Naive B cell (primary cell): ENCODE results near the gene DGKI. TPM values are rescaled to one million over a fixed set of nuclear protein-coding genes. Genes with fewer than 3 reads are reported as not detected.

Experiments used
- ATAC-seq, 2 donors: fragments of 150-1000 bp; cut with Tn5 transposase; 2 replicates each; pipeline ENCODE4 v1.10.0; 2021; ENCODE audit warnings: low read depth in 2 of 2, mild to moderate bottlenecking in 2 of 2, moderate library complexity in 2 of 2
- DNase-seq: peaks from one replicate; pipeline ENCODE4 v3.0.0; 2022
- H3K27ac Mint-ChIP-seq, 6 donors: one replicate each; pipeline ENCODE4 v1.8.0; 2020 to 2022; ENCODE audit warnings: mild to moderate bottlenecking in 6 of 6, mixed read lengths in 6 of 6, moderate library complexity in 5 of 6, inconsistent platforms in 2 of 6
- H3K27me3 Mint-ChIP-seq, 3 donors: one replicate each; pipeline ENCODE4 v1.8.0; 2021 to 2022; ENCODE audit warnings: mixed read lengths in 3 of 3, mild to moderate bottlenecking in 1 of 3
- H3K36me3 Mint-ChIP-seq, 2 donors: one replicate each; pipeline ENCODE4 v1.8.0; 2020 to 2022; ENCODE audit warnings: mixed read lengths in 2 of 2, inconsistent platforms in 1 of 2, mild to moderate bottlenecking in 1 of 2
- H3K4me1 Mint-ChIP-seq, 3 donors: one replicate each; pipeline ENCODE4 v1.8.0; 2020 to 2022; ENCODE audit warnings: mixed read lengths in 3 of 3, inconsistent platforms in 1 of 3, mild to moderate bottlenecking in 1 of 3, moderate library complexity in 1 of 3
- H3K4me3 Mint-ChIP-seq, 8 donors: one replicate each; pipeline ENCODE4 v1.8.0; 2020 to 2022; ENCODE audit warnings: mild to moderate bottlenecking in 8 of 8, mixed read lengths in 8 of 8, moderate library complexity in 8 of 8, inconsistent platforms in 2 of 8
- H3K9me3 Mint-ChIP-seq, 7 donors: one replicate each; pipeline ENCODE4 v1.8.0; 2020 to 2022; ENCODE audit warnings: mixed read lengths in 7 of 7, mild to moderate bottlenecking in 5 of 7, inconsistent platforms in 2 of 7, moderate library complexity in 1 of 7
- polyA plus RNA-seq, 6 donors: library from polyadenylated mRNA; unstranded; fragments of 300-500 nt; fragmentation: Illumina TruSeq; gene quantifications; one replicate each; pipeline ENCODE4 v1.2.3, GENCODE V29; 2021; ENCODE audit warnings: low read depth in 6 of 6

The DGKI gene
- polyA plus RNA-seq, 6 donors from 2014 or later, result not detected

DNA sequence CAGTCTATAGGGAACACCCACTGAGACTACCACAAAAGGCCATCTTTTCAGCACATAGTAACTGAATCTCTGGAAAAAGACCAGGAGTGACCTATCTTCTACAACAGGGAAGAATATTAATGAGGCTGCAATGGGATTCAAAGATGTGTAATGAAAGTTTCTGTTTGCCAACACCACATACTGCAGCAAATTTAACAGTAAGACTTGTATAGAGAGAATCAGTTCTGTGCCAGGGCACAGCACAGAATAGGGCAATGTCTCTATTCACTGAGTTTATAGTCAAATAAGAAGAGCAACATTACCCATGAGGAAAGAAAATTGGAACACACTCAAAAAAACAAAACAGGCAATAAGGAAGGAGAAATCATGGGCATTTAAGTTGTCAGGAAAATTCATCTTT lies 411.8 kb downstream of the DGKI start:
- Mint-ChIP-seq H3K9me3 (peaks cover 0 to 10% (median 3%) of the 10 kb centered on the region in 7 donors), H3K36me3 (no peaks in the 10 kb centered on the region), H3K4me3 (no peak overlapping the region), H3K27me3 (no peaks in the 10 kb centered on the region), H3K27ac (no peak overlapping the region), H3K4me1 (no peaks in the 10 kb centered on the region)
- ATAC-seq (no peak), DNase-seq (no peak)

DNA sequence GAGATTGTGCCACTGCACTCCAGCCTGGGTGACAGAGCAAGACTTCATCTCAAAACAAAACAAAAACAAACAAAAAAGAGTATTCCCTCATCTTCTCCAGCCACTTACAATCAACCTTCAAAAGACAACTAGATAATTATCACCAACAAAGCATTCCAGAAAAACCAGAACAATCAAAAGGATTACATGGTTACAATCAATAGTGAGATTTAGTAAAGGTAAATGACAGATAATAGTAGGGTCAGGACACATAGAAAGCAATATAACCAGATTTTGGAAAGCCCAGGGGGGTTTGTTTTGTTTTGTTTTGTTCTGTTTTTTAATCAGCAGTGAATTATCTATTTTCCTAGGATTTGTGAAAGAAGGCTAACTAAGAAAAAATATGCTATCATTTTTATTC lies 412.2 kb downstream of the DGKI start:
- H3K9me3 Mint-ChIP-seq, result peaks cover 0 to 10% (median 3%) of the 10 kb centered on the region in 7 donors
- H3K36me3 Mint-ChIP-seq, result no peaks in the 10 kb centered on the region
- DNase-seq (no peak), ATAC-seq (no peak)
- H3K27me3 Mint-ChIP-seq, result no peaks in the 10 kb centered on the region
- no peak overlapping the region for H3K27ac Mint-ChIP-seq
- no peaks in the 10 kb centered on the region for H3K4me1 Mint-ChIP-seq
- H3K4me3 Mint-ChIP-seq, result no peak overlapping the region

DNA sequence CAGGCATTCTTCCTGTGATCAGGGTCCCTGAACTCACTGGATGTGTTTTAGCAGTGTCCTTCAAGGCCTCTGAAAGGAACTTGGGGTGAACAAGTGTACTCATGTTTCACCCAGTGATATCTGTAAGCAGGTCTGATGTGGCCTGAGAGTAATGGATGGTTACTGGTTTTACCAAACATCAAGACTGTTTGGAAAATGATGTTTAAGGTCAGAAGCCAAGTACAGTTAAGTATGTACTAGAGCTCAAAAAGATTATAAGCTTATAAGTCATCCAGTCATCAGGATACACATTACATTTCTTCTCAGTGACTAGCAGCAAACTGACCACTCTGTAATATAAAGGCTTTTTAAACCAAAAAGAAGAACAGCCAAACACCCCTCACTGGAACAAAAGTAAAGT lies 423.5 kb downstream of the DGKI start:
- H3K4me1 Mint-ChIP-seq, result no peaks in the 10 kb centered on the region

DNA sequence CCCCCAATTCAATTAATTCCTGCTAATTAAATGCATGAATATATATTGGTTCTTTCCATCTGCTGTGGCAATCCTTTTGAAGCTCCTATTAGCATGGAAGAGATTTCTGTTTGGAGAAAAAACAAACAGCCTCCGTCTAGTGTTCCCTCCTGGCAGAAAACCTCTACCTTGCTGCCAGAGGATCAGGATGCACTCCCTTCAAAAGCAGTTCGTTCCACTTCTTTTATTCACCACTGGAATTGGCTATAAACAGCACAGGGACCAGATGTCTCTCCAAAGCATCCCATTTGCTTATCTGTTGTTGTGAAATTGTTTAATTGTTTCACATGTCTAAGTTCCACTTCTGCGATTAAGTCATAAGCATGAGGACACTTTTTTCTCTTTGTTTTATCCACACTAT lies 425.4 kb downstream of the DGKI start:
- no peak for DNase-seq
- Mint-ChIP-seq H3K9me3 (peaks cover 0 to 4% (median under 1%) of the 10 kb centered on the region in 7 donors), H3K4me1 (no peaks in the 10 kb centered on the region), H3K27ac (no peak overlapping the region), H3K36me3 (no peaks in the 10 kb centered on the region), H3K27me3 (no peaks in the 10 kb centered on the region), H3K4me3 (no peak overlapping the region)
- ATAC-seq, result no peak

More for the DNA sequence above, 423.5 kb downstream of the DGKI start:
- Mint-ChIP-seq H3K4me3 (no peak overlapping the region), H3K36me3 (no peaks in the 10 kb centered on the region), H3K9me3 (peaks cover 0 to 4% (median 2%) of the 10 kb centered on the region in 7 donors), H3K27ac (no peak overlapping the region), H3K27me3 (no peaks in the 10 kb centered on the region)
- ATAC-seq, result no peak
- DNase-seq, result no peak

DNA sequence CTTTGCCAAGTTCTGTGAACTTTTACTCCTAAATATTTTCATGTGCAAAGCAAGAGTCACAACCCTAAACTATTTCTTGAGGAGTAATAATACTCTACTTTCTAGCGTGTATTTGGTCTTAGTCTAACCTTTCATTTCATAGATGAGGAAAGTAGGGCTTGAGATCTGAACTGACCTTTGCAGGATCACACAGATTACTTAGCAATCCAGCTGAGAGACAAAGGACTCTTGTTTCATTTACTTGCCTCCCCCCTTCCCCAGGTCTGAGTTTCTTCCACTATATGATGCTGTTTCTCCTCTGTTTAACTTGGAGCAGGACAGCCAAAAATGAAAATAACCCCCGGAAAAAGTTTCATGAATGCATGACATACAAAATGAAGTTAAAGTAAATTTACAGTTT lies 427.9 kb downstream of the DGKI start:
- peaks cover 0 to 5% (median 0%) of the 10 kb centered on the region in 7 donors for H3K9me3 Mint-ChIP-seq
- ATAC-seq (no peak), DNase-seq (no peak)
- no peaks in the 10 kb centered on the region for H3K4me1 Mint-ChIP-seq
- H3K27ac Mint-ChIP-seq, result no peak overlapping the region
- H3K36me3 Mint-ChIP-seq, result no peaks in the 10 kb centered on the region
- H3K4me3 Mint-ChIP-seq, result no peak overlapping the region
- H3K27me3 Mint-ChIP-seq, result no peaks in the 10 kb centered on the region

DNA sequence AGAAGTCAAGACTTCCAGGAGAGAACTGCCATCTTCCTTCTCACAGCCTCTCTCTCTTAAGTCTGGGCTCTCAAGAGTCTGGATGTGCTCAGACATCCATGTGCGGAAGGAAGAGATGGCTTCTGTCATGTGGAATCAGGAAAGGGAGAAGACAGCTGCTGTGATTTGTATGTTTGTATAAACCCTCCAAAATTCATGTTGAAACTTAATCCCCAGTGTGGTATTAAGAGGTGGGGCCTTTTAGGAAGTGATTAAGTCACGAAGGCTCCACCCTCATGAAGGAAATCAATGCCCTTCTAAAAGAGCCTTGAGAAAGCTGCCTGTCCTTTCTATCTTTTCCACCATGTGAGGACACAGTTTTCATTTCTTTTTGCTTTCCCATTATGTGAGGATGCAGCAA lies 429.3 kb downstream of the DGKI start:
- Mint-ChIP-seq H3K36me3 (no peaks in the 10 kb centered on the region), H3K4me3 (no peak overlapping the region), H3K9me3 (peaks cover 0 to 8% (median 0%) of the 10 kb centered on the region in 7 donors), H3K27me3 (no peaks in the 10 kb centered on the region), H3K4me1 (no peaks in the 10 kb centered on the region), H3K27ac (no peak overlapping the region)
- DNase-seq (no peak), ATAC-seq (no peak)

DNA sequence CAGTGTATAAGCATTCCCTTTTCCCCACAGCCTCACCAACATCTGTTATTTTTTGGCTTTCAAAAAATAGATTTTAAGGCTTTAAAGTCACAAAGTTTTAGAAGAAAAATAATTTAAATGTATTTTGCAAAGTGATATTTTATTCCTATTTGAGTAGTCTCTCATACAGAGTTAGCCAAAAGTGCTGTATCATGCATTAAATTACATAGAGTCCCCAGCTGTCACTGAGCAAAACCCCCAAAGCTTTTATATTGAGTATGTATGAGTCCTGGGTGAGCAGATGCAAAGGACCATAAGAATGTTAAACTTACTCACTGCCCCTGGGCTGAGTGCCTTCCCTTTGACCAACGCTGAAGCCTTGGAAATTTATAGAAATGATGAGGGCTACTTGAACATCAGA lies 432.9 kb downstream of the DGKI start:
- Mint-ChIP-seq H3K27ac (no peak overlapping the region), H3K27me3 (no peaks in the 10 kb centered on the region), H3K4me1 (no peaks in the 10 kb centered on the region), H3K4me3 (no peak overlapping the region), H3K9me3 (peaks cover 0 to 8% (median 3%) of the 10 kb centered on the region in 7 donors), H3K36me3 (no peaks in the 10 kb centered on the region)
- DNase-seq (no peak), ATAC-seq (no peak)

DNA sequence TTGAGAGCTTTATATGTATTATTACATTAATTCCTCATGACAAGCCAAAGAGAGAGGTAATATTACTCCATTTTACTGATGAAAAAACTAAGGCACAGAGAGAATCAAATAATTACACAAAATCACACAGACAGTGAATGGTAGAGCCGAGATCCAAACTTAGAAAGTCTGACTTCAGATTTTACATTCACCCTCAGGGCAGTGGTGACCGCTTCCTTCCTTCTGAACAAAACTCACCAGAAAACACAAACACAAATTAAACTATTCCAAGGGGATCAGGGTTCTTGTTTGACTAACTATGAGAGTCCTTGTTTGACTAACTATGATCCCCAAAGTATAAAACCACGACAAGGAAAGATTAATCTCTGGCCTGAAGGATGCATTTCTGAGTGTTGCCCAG lies 435.3 kb downstream of the DGKI start:
- Mint-ChIP-seq H3K27me3 (no peaks in the 10 kb centered on the region), H3K9me3 (peaks cover 0 to 8% (median 4%) of the 10 kb centered on the region in 7 donors)
- ATAC-seq, result no peak

DNA sequence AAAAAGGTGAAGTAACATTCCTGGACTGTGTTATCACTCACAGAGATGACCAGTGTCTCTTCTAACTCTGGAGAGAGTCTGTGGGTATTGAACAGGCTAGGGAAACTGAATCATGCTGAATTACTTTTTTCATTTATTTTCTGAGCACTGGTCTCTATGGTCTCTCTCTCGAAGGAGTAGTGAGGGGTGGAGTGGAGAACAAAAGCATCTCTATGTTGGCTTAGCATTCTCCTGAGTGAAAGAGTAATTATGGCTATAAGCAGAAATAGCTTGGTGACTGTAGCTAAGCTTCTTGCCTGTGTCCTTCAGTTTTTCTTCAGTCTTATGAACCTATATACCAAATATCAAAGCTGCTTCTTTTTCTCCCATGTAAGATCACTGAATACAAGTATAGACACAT lies 438.6 kb downstream of the DGKI start:
- Mint-ChIP-seq H3K27ac (no peak overlapping the region), H3K4me3 (no peak overlapping the region), H3K36me3 (no peaks in the 10 kb centered on the region), H3K27me3 (no peaks in the 10 kb centered on the region), H3K9me3 (peaks cover 0 to 8% (median 3%) of the 10 kb centered on the region in 7 donors), H3K4me1 (no peaks in the 10 kb centered on the region)
- ATAC-seq (no peak), DNase-seq (no peak)

More for the DNA sequence above, 435.3 kb downstream of the DGKI start:
- Mint-ChIP-seq H3K36me3 (no peaks in the 10 kb centered on the region), H3K4me3 (no peak overlapping the region), H3K27ac (no peak overlapping the region), H3K4me1 (no peaks in the 10 kb centered on the region)
- DNase-seq, result no peak

DNA sequence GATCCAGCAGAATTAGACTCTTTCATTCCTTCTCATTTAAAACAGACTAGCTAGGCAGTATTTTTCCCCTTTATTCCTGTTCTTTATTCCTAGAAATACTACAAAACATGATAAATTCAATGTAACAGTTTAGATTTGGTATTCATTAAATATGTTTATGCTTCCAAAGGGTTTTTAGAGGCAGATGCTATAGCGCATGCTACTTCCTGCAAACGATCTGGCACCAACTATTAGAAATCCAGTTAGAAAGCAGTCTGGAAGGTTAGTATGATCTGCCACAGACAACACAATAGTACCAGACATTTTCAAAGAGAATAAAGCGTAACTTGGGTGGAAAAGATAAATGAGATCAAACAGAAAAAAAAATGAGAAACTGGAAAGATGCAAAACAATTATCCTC lies 439.7 kb downstream of the DGKI start:
- ATAC-seq, result no peak
- H3K4me1 Mint-ChIP-seq, result no peaks in the 10 kb centered on the region
- no peak overlapping the region for H3K4me3 Mint-ChIP-seq
- peak overlapping the region in 1 of 6 donors; percentile 16 for H3K27ac Mint-ChIP-seq
- H3K36me3 Mint-ChIP-seq, result no peaks in the 10 kb centered on the region
- no peak for DNase-seq
- peaks cover 0 to 5% (median 3%) of the 10 kb centered on the region in 7 donors for H3K9me3 Mint-ChIP-seq
- no peaks in the 10 kb centered on the region for H3K27me3 Mint-ChIP-seq

DNA sequence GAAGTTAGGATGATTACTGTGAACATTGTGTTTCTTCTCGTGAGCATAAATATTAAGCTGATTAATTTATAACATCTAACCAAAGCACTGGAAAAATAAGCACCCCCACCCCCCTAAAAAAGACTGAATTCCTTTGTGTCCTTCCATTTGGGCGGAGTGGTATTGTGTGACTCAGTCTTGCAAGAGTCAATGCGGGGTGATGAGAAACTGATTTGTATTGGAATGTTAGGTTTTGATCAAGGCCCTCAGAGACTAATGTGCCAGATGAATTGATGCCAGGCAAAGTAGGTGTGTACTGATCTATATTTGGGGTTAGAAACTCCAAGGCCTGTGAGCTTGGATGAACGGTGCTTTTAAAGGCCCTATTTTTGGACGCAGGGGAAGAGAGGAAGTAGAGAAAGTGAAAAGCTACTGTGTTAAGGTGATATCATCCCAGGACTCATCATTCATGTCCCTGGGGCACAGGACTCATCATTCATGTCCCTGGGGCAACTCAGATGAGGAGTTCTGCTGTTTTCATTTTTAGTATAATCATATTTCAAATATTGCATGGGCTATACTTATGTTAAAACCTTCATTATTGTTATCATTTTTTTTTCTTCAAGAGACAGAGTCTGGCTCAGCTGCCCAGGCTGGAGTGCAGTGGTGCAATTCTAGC lies 442.0 kb downstream of the DGKI start:
- Mint-ChIP-seq H3K4me3 (no peak overlapping the region), H3K27ac (no peak overlapping the region), H3K4me1 (no peaks in the 10 kb centered on the region), H3K36me3 (no peaks in the 10 kb centered on the region), H3K9me3 (peaks cover 0 to 5% (median 0%) of the 10 kb centered on the region in 7 donors), H3K27me3 (no peaks in the 10 kb centered on the region)
- ATAC-seq, result no peak
- no peak for DNase-seq

DNA sequence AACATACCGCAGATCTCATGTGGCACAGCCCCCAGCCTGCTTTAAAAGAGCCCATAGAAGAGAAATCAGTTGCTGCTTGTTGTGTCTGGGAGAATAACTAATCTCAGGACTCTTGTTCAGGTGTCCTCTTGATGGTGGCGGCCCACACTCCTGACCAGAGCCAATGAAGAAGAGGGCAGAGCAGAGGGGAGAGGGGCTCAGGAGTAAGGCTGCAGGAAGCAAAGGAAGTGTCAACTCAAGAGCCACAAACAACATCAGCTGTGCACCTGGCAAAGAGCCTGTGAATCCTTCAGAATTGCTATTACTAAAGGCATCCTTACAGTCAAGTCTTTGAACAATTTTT lies 443.4 kb downstream of the DGKI start:
- Mint-ChIP-seq H3K27ac (no peak overlapping the region), H3K9me3 (peaks cover 0 to 5% (median 0%) of the 10 kb centered on the region in 7 donors), H3K4me1 (no peaks in the 10 kb centered on the region), H3K27me3 (no peaks in the 10 kb centered on the region), H3K36me3 (no peaks in the 10 kb centered on the region), H3K4me3 (no peak overlapping the region)
- no peak for DNase-seq
- ATAC-seq, result no peak

DNA sequence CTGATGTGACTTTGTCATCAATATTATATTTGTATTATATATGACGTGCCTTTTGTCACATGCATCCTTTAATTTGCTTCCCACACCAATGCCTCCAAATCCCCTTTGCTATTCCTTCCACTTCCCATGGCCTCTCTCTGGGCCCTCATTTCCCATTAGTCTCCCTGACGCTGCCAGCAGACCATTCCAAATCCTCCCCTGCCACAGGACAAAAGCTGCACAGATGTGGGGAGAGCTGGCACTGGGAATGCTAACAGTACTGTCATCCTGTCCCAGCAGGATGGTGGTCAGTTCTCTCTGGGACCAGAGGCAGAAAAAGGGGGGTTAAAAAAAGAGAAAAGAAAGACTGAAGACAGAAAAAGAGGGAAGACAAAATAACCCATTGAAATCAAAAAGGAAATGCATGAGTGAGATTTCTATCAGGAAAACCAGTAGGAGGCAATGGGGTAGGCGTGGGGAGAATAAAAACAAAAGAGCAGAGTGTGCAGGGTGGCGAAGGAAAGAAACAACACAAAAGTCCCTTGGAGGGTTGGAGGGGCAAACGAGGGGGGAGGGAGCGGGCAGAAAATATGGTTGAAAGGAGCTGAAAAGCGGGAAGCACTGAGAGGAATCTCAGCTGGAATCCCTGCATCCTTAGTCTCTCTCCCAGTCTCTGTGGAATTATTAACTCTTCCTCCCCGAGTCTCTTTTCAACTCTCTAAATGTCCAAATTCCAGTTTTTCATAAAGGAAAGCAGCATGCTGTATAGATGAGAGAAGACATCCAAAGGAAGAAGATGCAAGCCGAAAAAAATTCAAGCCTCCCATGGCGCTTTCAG lies 444.0 kb downstream of the DGKI start:
- no peak overlapping the region for H3K27ac Mint-ChIP-seq
- no peak for ATAC-seq
- no peak overlapping the region for H3K4me3 Mint-ChIP-seq
- H3K27me3 Mint-ChIP-seq, result no peaks in the 10 kb centered on the region
- no peak for DNase-seq
- no peaks in the 10 kb centered on the region for H3K36me3 Mint-ChIP-seq
- H3K9me3 Mint-ChIP-seq, result peaks cover 0 to 5% (median 0%) of the 10 kb centered on the region in 7 donors
- no peaks in the 10 kb centered on the region for H3K4me1 Mint-ChIP-seq
